DOHH2 (cell line): Measurements from ENCODE around the gene ITCH.
"Not testable (repeated sequence)": the region's sequence is repeated elsewhere in the genome, so short reads cannot be mapped to it uniquely, and the experiment has no call there.

Source experiments
- H3F3A ChIP-seq: fragments of 200-600 bp; sonication (generic), shearing (Covaris generic); 2 replicates; pipeline ENCODE4 v1.6.0; 2016; ENCODE audit warnings: antibody characterized with exemption, mild to moderate bottlenecking; ENCODE audit not compliant: control insufficient read depth, insufficient read depth
- H3K27ac ChIP-seq: fragments of 200-600 bp; sonication (generic); 2 replicates; pipeline ENCODE4 v1.5.1; 2014; ENCODE audit warnings: low read depth, mild to moderate bottlenecking, low read length, moderate library complexity
- H3K27me3 ChIP-seq: fragments of 200-600 bp; sonication (generic); 2 replicates; pipeline ENCODE4 v1.6.1; 2014; ENCODE audit warnings: mild to moderate bottlenecking, low read length, mixed read lengths; ENCODE audit not compliant: control insufficient read depth
- H3K36me3 ChIP-seq: fragments of 200-600 bp; sonication (generic); 2 replicates; pipeline ENCODE4 v1.6.1; 2014; ENCODE audit warnings: mild to moderate bottlenecking, low read length, moderate library complexity, mixed read lengths; ENCODE audit not compliant: control insufficient read depth
- H3K4me1 ChIP-seq: fragments of 200-600 bp; sonication (generic); 2 replicates; pipeline ENCODE4 v1.6.1; 2014; ENCODE audit warnings: mild to moderate bottlenecking, low read length, mixed read lengths; ENCODE audit not compliant: control insufficient read depth
- H3K4me2 ChIP-seq: fragments of 200-600 bp; sonication (generic); 2 replicates; pipeline ENCODE4 v1.6.0; 2014; ENCODE audit warnings: mild to moderate bottlenecking, low read length, moderate library complexity
- H3K4me3 ChIP-seq: fragments of 200-600 bp; sonication (generic); 2 replicates; pipeline ENCODE4 v1.5.1; 2014; ENCODE audit warnings: mild to moderate bottlenecking, low read length, mixed read lengths
- H3K79me2 ChIP-seq: fragments of 200-600 bp; sonication (generic); 2 replicates; pipeline ENCODE4 v1.6.1; 2014; ENCODE audit warnings: mild to moderate bottlenecking, low read length, mixed read lengths; ENCODE audit not compliant: control insufficient read depth
- H3K9me2 ChIP-seq: fragments of 200-600 bp; sonication (generic); replicated peaks from 2 replicates; pipeline ENCODE4 v1.6.1; 2014; ENCODE audit warnings: mild to moderate bottlenecking, low read length, mixed read lengths; ENCODE audit not compliant: control insufficient read depth
- H3K9me3 ChIP-seq: fragments of 200-600 bp; sonication (generic); 2 replicates; pipeline ENCODE4 v1.6.1; 2014; ENCODE audit warnings: antibody characterized with exemption, low read length, mixed read lengths; ENCODE audit not compliant: control insufficient read depth, insufficient read depth
- H4K20me1 ChIP-seq: fragments of 200-600 bp; sonication (generic); 2 replicates; pipeline ENCODE4 v1.6.0; 2014; ENCODE audit warnings: low read depth, mild to moderate bottlenecking, antibody characterized with exemption, low read length, moderate library complexity; ENCODE audit not compliant: control insufficient read depth, insufficient read depth
- EZH2phosphoT487 ChIP-seq: fragments of 200-600 bp; sonication (generic); IDR thresholded peaks from 2 replicates; pipeline ENCODE4 v1.6.1; 2017; ENCODE audit warnings: borderline replicate concordance, mild to moderate bottlenecking, antibody characterized with exemption, low read length, moderate library complexity, mixed read lengths
- TF ChIP-seq, protein P1 (sequence below): fragments of 200-600 bp; sonication (generic); IDR thresholded peaks from one replicate; pipeline ENCODE4 v1.5.1; 2014; ENCODE audit warnings: antibody characterized with exemption, mild to moderate bottlenecking, low read depth, low read length; ENCODE audit not compliant: poor library complexity, severe bottlenecking

The ITCH gene

DNA sequence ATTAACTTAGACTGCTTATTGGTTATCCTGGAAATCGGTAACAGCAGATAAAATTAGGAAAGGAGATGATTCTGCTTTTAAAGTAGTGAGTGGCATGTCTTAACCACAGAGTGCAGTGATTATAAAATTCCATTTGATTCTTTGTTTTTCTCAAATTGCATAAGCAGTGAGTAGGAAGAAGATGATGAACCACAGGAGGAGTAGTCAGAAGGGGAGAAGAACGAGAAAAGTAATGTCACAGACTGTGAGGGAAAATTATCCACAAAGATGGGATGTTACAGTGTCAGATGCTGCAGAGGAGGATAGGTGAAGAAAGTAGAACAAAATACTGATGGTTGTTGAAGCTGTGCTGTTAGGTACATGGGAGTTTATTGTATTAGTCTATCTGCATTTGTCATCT is 63.0 kb downstream of the ITCH start:
- no peaks in the 10 kb centered on the region for H3K27me3 ChIP-seq
- TF ChIP-seq, protein P1, sequence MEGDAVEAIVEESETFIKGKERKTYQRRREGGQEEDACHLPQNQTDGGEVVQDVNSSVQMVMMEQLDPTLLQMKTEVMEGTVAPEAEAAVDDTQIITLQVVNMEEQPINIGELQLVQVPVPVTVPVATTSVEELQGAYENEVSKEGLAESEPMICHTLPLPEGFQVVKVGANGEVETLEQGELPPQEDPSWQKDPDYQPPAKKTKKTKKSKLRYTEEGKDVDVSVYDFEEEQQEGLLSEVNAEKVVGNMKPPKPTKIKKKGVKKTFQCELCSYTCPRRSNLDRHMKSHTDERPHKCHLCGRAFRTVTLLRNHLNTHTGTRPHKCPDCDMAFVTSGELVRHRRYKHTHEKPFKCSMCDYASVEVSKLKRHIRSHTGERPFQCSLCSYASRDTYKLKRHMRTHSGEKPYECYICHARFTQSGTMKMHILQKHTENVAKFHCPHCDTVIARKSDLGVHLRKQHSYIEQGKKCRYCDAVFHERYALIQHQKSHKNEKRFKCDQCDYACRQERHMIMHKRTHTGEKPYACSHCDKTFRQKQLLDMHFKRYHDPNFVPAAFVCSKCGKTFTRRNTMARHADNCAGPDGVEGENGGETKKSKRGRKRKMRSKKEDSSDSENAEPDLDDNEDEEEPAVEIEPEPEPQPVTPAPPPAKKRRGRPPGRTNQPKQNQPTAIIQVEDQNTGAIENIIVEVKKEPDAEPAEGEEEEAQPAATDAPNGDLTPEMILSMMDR: no peak
- TF ChIP-seq EZH2phosphoT487: no peak
- H4K20me1 ChIP-seq: no peaks in the 10 kb centered on the region
- no peaks in the 10 kb centered on the region for H3F3A ChIP-seq
- H3K27ac ChIP-seq: no peak overlapping the region
- H3K9me3 ChIP-seq: no peaks in the 10 kb centered on the region
- H3K4me3 ChIP-seq: no peak overlapping the region
- no peaks in the 10 kb centered on the region for H3K79me2 ChIP-seq
- no peaks in the 10 kb centered on the region for H3K9me2 ChIP-seq
- H3K4me1 ChIP-seq: no peaks in the 10 kb centered on the region
- H3K4me2 ChIP-seq: no peak overlapping the region
- H3K36me3 ChIP-seq: peaks cover 35% of the 10 kb centered on the region

DNA sequence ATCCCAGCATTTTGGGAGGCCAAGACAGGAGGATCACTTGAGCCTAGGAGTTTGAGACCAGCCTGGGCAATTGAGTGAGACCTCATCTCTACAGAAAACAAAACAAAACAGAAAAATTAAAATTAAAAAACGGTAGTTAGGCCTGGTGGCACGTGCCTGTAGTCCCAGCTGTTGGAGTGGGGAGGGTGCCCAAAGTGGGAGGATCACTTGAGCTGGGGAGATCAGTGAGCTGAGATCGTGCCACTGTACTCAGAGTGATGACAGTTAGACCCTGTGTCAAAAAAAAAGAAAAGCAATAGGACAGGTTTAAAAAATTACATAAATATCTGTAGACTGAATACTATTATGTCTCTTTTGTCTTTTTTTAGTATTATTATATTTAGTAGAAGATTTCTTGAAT is 64.3 kb downstream of the ITCH start:
- Histone ChIP-seq H3K36me3 (peaks cover 27% of the 10 kb centered on the region), H3F3A (no peaks in the 10 kb centered on the region), H4K20me1 (no peaks in the 10 kb centered on the region), H3K4me3 (no peak overlapping the region), H3K27ac (no peak overlapping the region), H3K79me2 (no peaks in the 10 kb centered on the region), H3K9me3 (no peaks in the 10 kb centered on the region), H3K4me1 (no peaks in the 10 kb centered on the region), H3K27me3 (no peaks in the 10 kb centered on the region), H3K4me2 (no peak overlapping the region), H3K9me2 (no peaks in the 10 kb centered on the region)
- TF ChIP-seq, protein P1: no peak
- no peak for TF ChIP-seq EZH2phosphoT487

DNA sequence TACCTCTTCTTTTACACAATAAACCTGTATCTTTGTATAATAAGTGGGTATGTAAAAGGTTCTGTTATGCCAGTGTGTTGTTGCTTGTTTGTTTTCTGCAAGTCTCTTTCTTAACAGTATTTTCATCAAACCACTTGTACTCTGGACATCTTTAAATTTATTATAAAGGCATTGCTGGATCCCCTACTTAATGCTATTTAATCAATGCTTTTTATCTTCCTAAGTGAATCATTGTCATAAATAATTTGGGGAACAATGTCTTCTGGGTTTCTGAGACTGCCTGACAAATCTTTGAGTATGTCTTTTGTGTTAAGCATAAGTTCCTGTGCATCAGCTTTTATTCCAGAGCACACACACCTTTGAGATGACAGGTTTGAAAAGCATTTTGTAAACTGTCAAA is 64.7 kb downstream of the ITCH start:
- Histone ChIP-seq H3F3A (no peaks in the 10 kb centered on the region), H3K9me2 (no peaks in the 10 kb centered on the region), H3K4me1 (no peaks in the 10 kb centered on the region), H3K9me3 (no peaks in the 10 kb centered on the region), H4K20me1 (no peaks in the 10 kb centered on the region), H3K27ac (no peak overlapping the region), H3K4me3 (no peak overlapping the region), H3K27me3 (no peaks in the 10 kb centered on the region), H3K79me2 (no peaks in the 10 kb centered on the region), H3K36me3 (peaks cover 27% of the 10 kb centered on the region), H3K4me2 (no peak overlapping the region)
- TF ChIP-seq, protein P1: no peak

DNA sequence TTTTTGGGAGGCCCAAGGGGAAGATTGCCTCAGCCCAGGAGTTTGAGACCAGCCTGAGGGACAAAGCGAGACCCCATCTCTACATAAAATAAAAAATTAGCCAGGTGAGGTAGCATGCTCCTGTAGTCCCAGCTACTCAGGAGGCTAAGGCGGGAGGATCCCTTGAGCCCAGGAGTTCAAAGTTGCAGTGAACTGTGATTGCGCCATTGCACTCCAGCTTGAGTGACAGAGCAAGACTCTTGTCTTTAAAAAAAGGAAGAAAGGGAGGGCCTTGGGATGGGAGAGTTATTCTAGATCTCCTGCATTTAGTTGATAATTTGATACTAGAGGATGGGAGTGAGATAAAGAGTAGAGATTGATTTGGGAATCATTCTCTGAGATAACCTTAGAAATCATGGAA is 68.1 kb downstream of the ITCH start:
- Histone ChIP-seq H3K4me2 (no peak overlapping the region), H3K27me3 (no peaks in the 10 kb centered on the region), H3K36me3 (peaks cover 8% of the 10 kb centered on the region), H3K4me3 (no peak overlapping the region), H3K79me2 (no peaks in the 10 kb centered on the region), H3F3A (peaks cover 7% of the 10 kb centered on the region), H3K27ac (no peak overlapping the region), H4K20me1 (0 out of 2 replicates have a peak, but pooled peaks cover 2% of the 10 kb centered on the region), H3K4me1 (peaks cover 22% of the 10 kb centered on the region), H3K9me2 (no peaks in the 10 kb centered on the region), H3K9me3 (no peaks in the 10 kb centered on the region)
- TF ChIP-seq EZH2phosphoT487: no peak
- TF ChIP-seq, protein P1: no peak

DNA sequence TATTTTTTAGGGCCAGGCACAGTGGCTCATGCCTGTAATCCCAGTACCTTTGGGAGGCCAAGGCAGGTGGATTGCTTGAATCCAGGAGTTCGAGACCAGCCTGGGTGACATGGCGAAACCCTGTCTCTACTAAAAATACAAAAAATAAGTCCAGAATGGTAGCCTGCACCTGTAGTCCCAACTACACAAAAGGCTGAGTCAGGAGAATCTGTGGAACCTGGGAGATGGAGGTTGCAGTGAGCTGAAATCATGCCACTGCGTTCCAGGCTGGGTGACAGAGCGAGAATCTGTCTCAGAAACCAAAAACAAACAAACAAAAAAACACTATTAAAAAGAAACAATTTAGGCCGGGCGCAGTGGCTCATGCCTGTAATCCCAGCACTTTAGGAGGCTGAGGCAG is 69.6 kb downstream of the ITCH start:
- not testable (repeated sequence) for H3K9me3 ChIP-seq, H3K4me3 ChIP-seq, H3K79me2 ChIP-seq, H3K36me3 ChIP-seq, H3K27me3 ChIP-seq, H3F3A ChIP-seq, H3K27ac ChIP-seq, H3K9me2 ChIP-seq, H4K20me1 ChIP-seq, H3K4me2 ChIP-seq
- peaks cover 36% of the 10 kb centered on the region for H3K4me1 ChIP-seq
